ENCODE measurements around the gene TBL1X.

DNA sequence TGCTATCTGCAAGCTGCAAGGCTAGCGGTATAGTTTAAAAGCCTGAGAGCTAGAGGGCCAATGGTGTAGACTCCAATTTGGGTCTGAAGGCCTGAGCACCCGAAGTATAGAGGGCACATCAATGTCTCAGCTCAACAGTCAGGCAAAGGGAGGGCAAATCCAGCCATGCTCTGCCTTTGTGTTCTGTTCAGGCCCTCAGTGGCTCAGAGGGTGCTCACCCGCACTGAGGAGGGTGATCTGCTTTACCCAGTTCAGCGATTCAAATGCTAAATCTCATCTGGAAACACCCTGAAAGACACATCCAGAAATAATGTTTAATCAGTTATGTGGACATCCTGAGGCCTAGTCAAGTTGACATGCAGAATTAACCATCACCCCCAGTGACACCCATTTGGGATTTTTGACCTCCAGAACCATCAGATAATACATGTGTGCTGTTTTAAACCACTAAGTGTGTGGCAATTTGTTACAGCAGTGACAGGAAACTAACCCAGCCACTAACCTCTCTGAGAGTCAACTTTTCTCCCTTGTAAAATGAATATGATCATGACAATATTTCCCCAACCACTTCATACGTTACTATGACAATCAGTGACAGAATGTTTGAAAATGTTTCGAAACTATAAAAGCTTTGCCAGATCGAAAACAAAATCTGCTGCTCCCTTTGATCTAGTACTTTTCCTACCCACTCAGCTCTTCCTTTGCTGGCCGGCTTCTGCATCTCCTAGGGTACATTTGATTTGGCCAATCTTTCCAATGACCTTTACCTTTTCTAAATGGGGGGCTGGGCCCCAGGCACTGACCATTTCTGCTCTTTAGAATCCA is 8.4 kb upstream of the TBL1X start:
- TF ChIP-seq, protein P1, sequence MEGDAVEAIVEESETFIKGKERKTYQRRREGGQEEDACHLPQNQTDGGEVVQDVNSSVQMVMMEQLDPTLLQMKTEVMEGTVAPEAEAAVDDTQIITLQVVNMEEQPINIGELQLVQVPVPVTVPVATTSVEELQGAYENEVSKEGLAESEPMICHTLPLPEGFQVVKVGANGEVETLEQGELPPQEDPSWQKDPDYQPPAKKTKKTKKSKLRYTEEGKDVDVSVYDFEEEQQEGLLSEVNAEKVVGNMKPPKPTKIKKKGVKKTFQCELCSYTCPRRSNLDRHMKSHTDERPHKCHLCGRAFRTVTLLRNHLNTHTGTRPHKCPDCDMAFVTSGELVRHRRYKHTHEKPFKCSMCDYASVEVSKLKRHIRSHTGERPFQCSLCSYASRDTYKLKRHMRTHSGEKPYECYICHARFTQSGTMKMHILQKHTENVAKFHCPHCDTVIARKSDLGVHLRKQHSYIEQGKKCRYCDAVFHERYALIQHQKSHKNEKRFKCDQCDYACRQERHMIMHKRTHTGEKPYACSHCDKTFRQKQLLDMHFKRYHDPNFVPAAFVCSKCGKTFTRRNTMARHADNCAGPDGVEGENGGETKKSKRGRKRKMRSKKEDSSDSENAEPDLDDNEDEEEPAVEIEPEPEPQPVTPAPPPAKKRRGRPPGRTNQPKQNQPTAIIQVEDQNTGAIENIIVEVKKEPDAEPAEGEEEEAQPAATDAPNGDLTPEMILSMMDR (IDR thresholded peaks at IDR 0.05): no peak
- TF ChIP-seq POLR2AphosphoS5 (IDR thresholded peaks at IDR 0.05) (no peak), POLR2A (IDR thresholded peaks at IDR 0.05) (no peak)

All from breast epithelium (tissue), 3 donors.